CD14-positive monocyte (primary cell): Measurements from ENCODE around the gene KPNA3. TPM values are rescaled to one million over a fixed set of nuclear protein-coding genes. Genes with fewer than 3 reads are reported as not detected.

Source experiments
- DNase-seq, 3 donors: peaks; one replicate each; pipeline ENCODE4 v3.0.0-alpha.2; 2011 to 2022
- H2AFZ ChIP-seq: 2 replicates; pipeline ENCODE4 v1.6.0; 2012; ENCODE audit warnings: mild to moderate bottlenecking, low read depth, low read length, inconsistent platforms; ENCODE audit not compliant: insufficient read depth, poor library complexity, severe bottlenecking
- H3K27ac ChIP-seq, 2 donors: 1 replicate in 1 of 2; 2 replicates in 1 of 2; pipeline ENCODE4 v1.5.1; 2012 to 2013; ENCODE audit warnings: low read length in 2 of 2, control low read depth in 1 of 2, inconsistent platforms in 1 of 2, low read depth in 1 of 2, mild to moderate bottlenecking in 1 of 2
- H3K27me3 ChIP-seq, 2 donors: one replicate each; pipeline versions ENCODE4 v1.6.0 to v1.6.1; 2011 to 2013; ENCODE audit warnings: low read length in 2 of 2; ENCODE audit not compliant: control insufficient read depth in 2 of 2, insufficient read depth in 2 of 2
- H3K36me3 ChIP-seq, 2 donors: replicated peaks in 1 of 2; 1 replicate in 1 of 2; 2 replicates in 1 of 2; pipeline versions ENCODE4 v1.5.1 to v1.6.1; 2012 to 2013; ENCODE audit warnings: low read length in 2 of 2, control low read depth in 1 of 2, inconsistent platforms in 1 of 2, mild to moderate bottlenecking in 1 of 2; ENCODE audit not compliant: insufficient read depth in 2 of 2, control insufficient read depth in 1 of 2
- H3K4me1 ChIP-seq, 2 donors: 1 replicate in 1 of 2; 2 replicates in 1 of 2; pipeline versions ENCODE4 v1.5.1 to v1.6.1; 2012 to 2013; ENCODE audit warnings: low read length in 2 of 2, control low read depth in 1 of 2, inconsistent platforms in 1 of 2, mild to moderate bottlenecking in 1 of 2, moderate library complexity in 1 of 2; ENCODE audit not compliant: insufficient read depth in 2 of 2, control insufficient read depth in 1 of 2
- H3K4me2 ChIP-seq: replicated peaks from 2 replicates; pipeline ENCODE3; 2012; ENCODE audit warnings: low read length, moderate library complexity, mild to moderate bottlenecking; ENCODE audit not compliant: poor library complexity, severe bottlenecking; ENCODE audit errors: extremely low read depth
- H3K4me3 ChIP-seq, 3 experiments: fragments of 200-600 bp in 1 of 3; sonication (generic) in 1 of 3; replicated peaks in 1 of 3; 1 replicate in 2 of 3; 2 replicates in 1 of 3; pipeline ENCODE4 v1.5.1; 2011 to 2013; ENCODE audit warnings: low read length in 3 of 3, mild to moderate bottlenecking in 3 of 3, control low read depth in 2 of 3, low read depth in 2 of 3, inconsistent platforms in 1 of 3, moderate library complexity in 1 of 3
- H3K79me2 ChIP-seq: 2 replicates; pipeline ENCODE4 v1.6.0; 2012; ENCODE audit warnings: mild to moderate bottlenecking, control low read depth, inconsistent platforms, low read length, moderate library complexity; ENCODE audit not compliant: insufficient read depth
- H3K9ac ChIP-seq: 2 replicates; pipeline ENCODE4 v1.6.0; 2017; ENCODE audit warnings: low read length, mild to moderate bottlenecking; ENCODE audit not compliant: insufficient read depth, poor library complexity, severe bottlenecking
- H3K9me3 ChIP-seq, 2 donors: replicated peaks in 1 of 2; 1 replicate in 1 of 2; 2 replicates in 1 of 2; pipeline versions ENCODE4 v1.5.1 to v1.6.1; 2012 to 2013; ENCODE audit warnings: low read length in 2 of 2, control low read depth in 1 of 2; ENCODE audit not compliant: control insufficient read depth in 1 of 2, insufficient read depth in 1 of 2
- H4K20me1 ChIP-seq: 2 replicates; pipeline ENCODE4 v1.6.0; 2012; ENCODE audit warnings: mild to moderate bottlenecking, low read length, control low read depth, moderate library complexity; ENCODE audit not compliant: insufficient read depth
- H3K27ac Mint-ChIP-seq, 7 donors: one replicate each; pipeline ENCODE4 v1.8.0; 2020; ENCODE audit warnings: mild to moderate bottlenecking in 7 of 7, mixed read lengths in 7 of 7, moderate library complexity in 6 of 7, inconsistent platforms in 2 of 7
- H3K27me3 Mint-ChIP-seq, 3 donors: one replicate each; pipeline ENCODE4 v1.8.0; 2021 to 2022; ENCODE audit warnings: low read depth in 3 of 3, mild to moderate bottlenecking in 3 of 3, mixed read lengths in 3 of 3, moderate library complexity in 3 of 3, inconsistent platforms in 1 of 3
- H3K36me3 Mint-ChIP-seq, 2 donors: one replicate each; pipeline ENCODE4 v1.8.0; 2020; ENCODE audit warnings: mixed read lengths in 2 of 2, inconsistent platforms in 1 of 2, mild to moderate bottlenecking in 1 of 2
- H3K4me1 Mint-ChIP-seq: one replicate; pipeline ENCODE4 v1.8.0; 2020; ENCODE audit warnings: mild to moderate bottlenecking, mixed read lengths
- H3K4me3 Mint-ChIP-seq, 2 donors: one replicate each; pipeline ENCODE4 v1.8.0; 2020; ENCODE audit warnings: mild to moderate bottlenecking in 2 of 2, mixed read lengths in 2 of 2, moderate library complexity in 1 of 2
- H3K9me3 Mint-ChIP-seq, 7 donors: one replicate each; pipeline ENCODE4 v1.8.0; 2020 to 2022; ENCODE audit warnings: mixed read lengths in 7 of 7, mild to moderate bottlenecking in 6 of 7, moderate library complexity in 6 of 7, inconsistent platforms in 2 of 7
- CTCF ChIP-seq: fragments of 200-600 bp; IDR thresholded peaks from one replicate; pipeline ENCODE4 v1.8.0; 2022; ENCODE audit warnings: antibody characterized with exemption, mild to moderate bottlenecking
- WGBS: methylation state at CpG from one replicate; pipeline ENCODE4 v1.1.5; 2013; ENCODE audit warnings: missing lambda C conversion rate; ENCODE audit not compliant: insufficient coverage; 5-methylcytosine and 5-hydroxymethylcytosine counted together
- intact Hi-C, 2 donors: fragments of 100-400 bp; cut with micrococcal nuclease; formaldehyde crosslinking; loops; one replicate each; pipeline versions ENCODE4 v1.15.0 to v1.15.1; 2023
- polyA plus RNA-seq, 3 donors: library from polyadenylated mRNA; depleted of rRNA in 1 of 3; unstranded in 2 of 3; stranded (reverse) in 1 of 3; fragments of 300-500 nt in 2 of 3; fragments of >200 nt in 1 of 3; fragmentation: Illumina TruSeq in 2 of 3; gene quantifications; 1 replicate in 2 of 3; 2 replicates in 1 of 3; pipeline ENCODE4 v1.2.3, GENCODE V29; 2012 to 2021

The KPNA3 gene
- polyA plus RNA-seq, 3 donors, result 11.5 to 15.3 (median 12.8) TPM

GRCh38 chr13:49756263-49756662 lies 36.2 kb downstream of the KPNA3 start:
- Histone ChIP-seq H3K4me1 (no peaks in the 10 kb centered on the region), H3K27me3 (no peaks in the 10 kb centered on the region), H2AFZ (no peak overlapping the region), H3K9ac (no peak overlapping the region), H3K36me3 (no peaks in the 10 kb centered on the region), H3K79me2 (peaks cover 95% of the 10 kb centered on the region), H4K20me1 (peaks cover 89% of the 10 kb centered on the region), H3K4me3 (no peak overlapping the region), H3K9me3 (no peaks in the 10 kb centered on the region), H3K27ac (no peak overlapping the region), H3K4me2 (no peak overlapping the region)
- peaks cover 0 to 3% (median 1%) of the 10 kb centered on the region in 7 donors for H3K9me3 Mint-ChIP-seq
- no peak overlapping the region for H3K4me3 Mint-ChIP-seq
- 92% methylated on average over 2 of the region's 2 CpGs for WGBS
- H3K27ac Mint-ChIP-seq, result peak overlapping the region in 1 of 7 donors; percentile 58
- intact Hi-C loops, result no loop called here
- no peaks in the 10 kb centered on the region for H3K27me3 Mint-ChIP-seq
- no peak for DNase-seq
- H3K4me1 Mint-ChIP-seq, result peaks cover 22% of the 10 kb centered on the region
- TF ChIP-seq CTCF, result no peak
- H3K36me3 Mint-ChIP-seq, result peaks cover 8 to 22% of the 10 kb centered on the region in 2 donors

- intact Hi-C loops, result no loop called here
- Histone ChIP-seq H3K79me2 (peaks cover 99% of the 10 kb centered on the region), H4K20me1 (peaks cover 94% of the 10 kb centered on the region), H3K4me1 (no peaks in the 10 kb centered on the region), H3K36me3 (no peaks in the 10 kb centered on the region), H3K4me2 (no peak overlapping the region), H2AFZ (no peak overlapping the region), H3K27me3 (no peaks in the 10 kb centered on the region), H3K4me3 (no peak overlapping the region), H3K9me3 (no peaks in the 10 kb centered on the region), H3K27ac (no peak overlapping the region), H3K9ac (no peak overlapping the region)
- H3K9me3 Mint-ChIP-seq, result peaks cover 0 to 2% (median 0%) of the 10 kb centered on the region in 7 donors
- TF ChIP-seq CTCF, result no peak
- H3K27me3 Mint-ChIP-seq, result no peaks in the 10 kb centered on the region
- H3K27ac Mint-ChIP-seq, result peak overlapping the region in 1 of 7 donors; percentile 30
- 100% methylated on average over 1 of the region's 4 CpGs for WGBS
- peaks cover 23% of the 10 kb centered on the region for H3K4me1 Mint-ChIP-seq
- H3K4me3 Mint-ChIP-seq, result no peak overlapping the region
- H3K36me3 Mint-ChIP-seq, result peaks cover 6 to 21% of the 10 kb centered on the region in 2 donors
- no peak for DNase-seq
These were observed 38.3 kb downstream of the KPNA3 start for GRCh38 chr13:49754146-49754545.
